Calu3 (cell line): ENCODE data around the gene CNN3. TPM values are rescaled to one million over a fixed set of nuclear protein-coding genes. Genes with fewer than 3 reads are reported as not detected.

Experiments used
- BruUV-seq: library from RNA; stranded (reverse); fragments of 400-500 nt; replicated peaks from 2 replicates; lab custom pipeline; 2021; lab: Mats Ljungman, UMichigan
- CTCF ChIA-PET: fragments of 300-600 bp; sonication (Branson Sonifier 250); formaldehyde crosslinking; loops from one replicate; lab custom pipeline; 2022; ENCODE audit warnings: antibody characterized with exemption; lab: Charles Lee
- DNase-seq: peaks from one replicate; pipeline ENCODE4 v3.0.0; 2022
- H3K27ac Mint-ChIP-seq: one replicate; pipeline ENCODE4 v1.8.0; 2022; ENCODE audit warnings: mixed read lengths; ENCODE audit not compliant: unreplicated experiment
- H3K27me3 Mint-ChIP-seq: one replicate; pipeline ENCODE4 v1.8.0; 2022; ENCODE audit warnings: mixed read lengths; ENCODE audit not compliant: unreplicated experiment
- H3K36me3 Mint-ChIP-seq: one replicate; pipeline ENCODE4 v1.8.0; 2022; ENCODE audit warnings: mild to moderate bottlenecking, moderate library complexity, mixed read lengths; ENCODE audit not compliant: insufficient read depth, unreplicated experiment
- H3K4me1 Mint-ChIP-seq: one replicate; pipeline ENCODE4 v1.8.0; 2022; ENCODE audit warnings: mild to moderate bottlenecking, low read depth, mixed read lengths; ENCODE audit not compliant: unreplicated experiment
- H3K4me3 Mint-ChIP-seq: one replicate; pipeline ENCODE4 v1.8.0; 2022; ENCODE audit warnings: mild to moderate bottlenecking, low read depth, moderate library complexity, mixed read lengths; ENCODE audit not compliant: unreplicated experiment
- H3K9me3 Mint-ChIP-seq: one replicate; pipeline ENCODE4 v1.8.0; 2022; ENCODE audit warnings: low read depth, mixed read lengths; ENCODE audit not compliant: unreplicated experiment
- intact Hi-C: fragments of 100-400 bp; cut with micrococcal nuclease; formaldehyde crosslinking; loops from one replicate; pipeline ENCODE4 v1.10.0; 2022; ENCODE audit not compliant: unreplicated experiment
- total RNA-seq: library from RNA; stranded (reverse); gene quantifications from 2 replicates; pipeline ENCODE4 v1.2.3, GENCODE V29; 2022
- TF ChIP-seq, protein P1 (sequence below): fragments of 200-600 bp; IDR thresholded peaks from one replicate; pipeline ENCODE4 v1.8.0; 2022; ENCODE audit warnings: antibody characterized with exemption; ENCODE audit not compliant: unreplicated experiment

CNN3 gene
- total RNA-seq, 1 experiment from 2014 or later = 140 TPM

DNA sequence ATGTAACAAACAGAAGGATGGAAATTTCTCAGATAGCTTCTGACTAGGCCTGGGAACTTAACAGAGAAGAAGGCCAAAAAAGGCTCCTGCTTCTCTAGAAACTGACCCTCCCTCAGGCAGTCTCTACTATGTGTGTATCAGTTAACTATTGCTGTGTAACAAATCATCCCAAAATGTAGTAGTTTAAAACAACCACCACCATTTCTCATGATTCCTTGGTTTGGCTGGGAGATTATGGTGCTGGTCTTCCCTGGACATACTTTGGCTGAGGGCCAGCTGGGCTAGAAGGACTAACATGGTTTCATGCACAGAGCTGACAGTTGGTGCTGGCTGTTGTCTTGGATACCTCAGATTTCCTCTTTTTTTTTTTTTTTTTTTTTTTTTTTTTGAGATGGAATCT, 26.2 kb upstream of the CNN3 start:
- BruUV-seq = no TSS peak
- intact Hi-C loops = no loop called here
- Mint-ChIP-seq H3K4me1 (peaks cover 18% of the 10 kb centered on the region), H3K27ac (no peak overlapping the region), H3K27me3 (no peaks in the 10 kb centered on the region), H3K9me3 (no peaks in the 10 kb centered on the region), H3K36me3 (no peaks in the 10 kb centered on the region), H3K4me3 (no peak overlapping the region)
- TF ChIP-seq, protein P1, sequence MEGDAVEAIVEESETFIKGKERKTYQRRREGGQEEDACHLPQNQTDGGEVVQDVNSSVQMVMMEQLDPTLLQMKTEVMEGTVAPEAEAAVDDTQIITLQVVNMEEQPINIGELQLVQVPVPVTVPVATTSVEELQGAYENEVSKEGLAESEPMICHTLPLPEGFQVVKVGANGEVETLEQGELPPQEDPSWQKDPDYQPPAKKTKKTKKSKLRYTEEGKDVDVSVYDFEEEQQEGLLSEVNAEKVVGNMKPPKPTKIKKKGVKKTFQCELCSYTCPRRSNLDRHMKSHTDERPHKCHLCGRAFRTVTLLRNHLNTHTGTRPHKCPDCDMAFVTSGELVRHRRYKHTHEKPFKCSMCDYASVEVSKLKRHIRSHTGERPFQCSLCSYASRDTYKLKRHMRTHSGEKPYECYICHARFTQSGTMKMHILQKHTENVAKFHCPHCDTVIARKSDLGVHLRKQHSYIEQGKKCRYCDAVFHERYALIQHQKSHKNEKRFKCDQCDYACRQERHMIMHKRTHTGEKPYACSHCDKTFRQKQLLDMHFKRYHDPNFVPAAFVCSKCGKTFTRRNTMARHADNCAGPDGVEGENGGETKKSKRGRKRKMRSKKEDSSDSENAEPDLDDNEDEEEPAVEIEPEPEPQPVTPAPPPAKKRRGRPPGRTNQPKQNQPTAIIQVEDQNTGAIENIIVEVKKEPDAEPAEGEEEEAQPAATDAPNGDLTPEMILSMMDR = no peak
- CTCF ChIA-PET = interaction anchor here (0.8 kb wide), 1 partner anchor 45 kb away, joined by 6 read pairs; no protein-coding TSS in a partner anchor
- DNase-seq = no peak

DNA sequence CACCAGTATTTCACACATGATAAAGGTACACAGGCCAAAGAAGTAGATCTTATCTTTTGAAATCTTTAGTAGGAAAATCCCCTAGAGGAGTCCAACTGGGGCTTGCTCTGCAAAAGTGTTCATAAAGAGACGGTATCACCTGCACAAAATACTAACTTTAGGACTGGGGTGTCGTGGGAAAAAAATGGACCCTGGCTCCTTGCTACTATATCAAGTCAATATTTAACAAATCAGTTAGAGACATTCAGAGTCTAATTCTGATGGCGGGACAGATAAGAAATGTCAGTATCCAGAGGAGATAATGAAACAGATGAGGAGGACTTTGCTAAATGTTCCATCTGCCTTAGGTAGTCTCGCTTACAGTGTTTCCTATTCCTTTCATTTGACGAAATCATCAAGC, 25.6 kb upstream of the CNN3 start:
- no peak overlapping the region for H3K4me3 Mint-ChIP-seq
- CTCF ChIA-PET = no interaction called here
- DNase-seq = no peak
- peaks cover 18% of the 10 kb centered on the region for H3K4me1 Mint-ChIP-seq
- H3K27ac Mint-ChIP-seq = no peak overlapping the region
- intact Hi-C loops = no loop called here
- TF ChIP-seq, protein P1 = no peak
- BruUV-seq = no TSS peak
- H3K9me3 Mint-ChIP-seq = no peaks in the 10 kb centered on the region
- no peaks in the 10 kb centered on the region for H3K27me3 Mint-ChIP-seq
- H3K36me3 Mint-ChIP-seq = no peaks in the 10 kb centered on the region

DNA sequence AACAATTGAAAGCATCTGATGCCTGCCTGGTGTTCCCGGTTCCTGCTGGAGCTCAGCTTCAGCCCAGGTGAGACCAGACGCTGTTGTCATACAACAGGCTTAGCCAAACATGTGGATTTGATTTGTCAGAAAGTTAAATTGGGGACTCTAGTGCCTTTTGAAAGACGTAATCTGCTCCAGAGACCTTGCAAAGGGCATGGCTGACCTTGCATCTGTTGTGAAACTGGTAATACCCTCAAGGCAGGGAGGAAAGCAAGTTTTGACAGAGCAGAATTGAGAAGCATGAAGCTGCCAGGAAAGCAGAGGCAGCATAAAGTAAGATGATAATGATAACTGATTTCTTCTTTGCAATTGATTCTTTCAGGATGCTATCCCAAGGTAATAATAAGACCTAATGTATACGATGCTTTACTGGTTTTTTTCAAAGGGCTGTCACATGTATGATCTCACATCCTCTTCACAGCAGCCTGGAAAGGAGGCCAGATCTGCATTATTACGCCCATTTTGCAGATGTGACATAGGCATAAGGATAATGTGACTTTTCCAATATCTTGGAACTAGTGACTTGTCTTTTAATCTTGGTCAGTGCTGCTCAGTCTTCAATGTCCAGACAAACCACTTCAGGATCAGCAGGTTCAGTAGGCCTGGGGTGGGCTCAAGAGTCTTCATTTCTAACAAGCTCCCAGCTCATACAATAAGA, 24.7 kb upstream of the CNN3 start:
- CTCF ChIA-PET = no interaction called here
- Mint-ChIP-seq H3K36me3 (no peaks in the 10 kb centered on the region), H3K27me3 (no peaks in the 10 kb centered on the region), H3K4me3 (no peak overlapping the region), H3K9me3 (no peaks in the 10 kb centered on the region), H3K4me1 (peaks cover 18% of the 10 kb centered on the region), H3K27ac (no peak overlapping the region)
- TF ChIP-seq, protein P1 = no peak
- DNase-seq = no peak
- intact Hi-C loops = no loop called here
- BruUV-seq = no TSS peak

DNA sequence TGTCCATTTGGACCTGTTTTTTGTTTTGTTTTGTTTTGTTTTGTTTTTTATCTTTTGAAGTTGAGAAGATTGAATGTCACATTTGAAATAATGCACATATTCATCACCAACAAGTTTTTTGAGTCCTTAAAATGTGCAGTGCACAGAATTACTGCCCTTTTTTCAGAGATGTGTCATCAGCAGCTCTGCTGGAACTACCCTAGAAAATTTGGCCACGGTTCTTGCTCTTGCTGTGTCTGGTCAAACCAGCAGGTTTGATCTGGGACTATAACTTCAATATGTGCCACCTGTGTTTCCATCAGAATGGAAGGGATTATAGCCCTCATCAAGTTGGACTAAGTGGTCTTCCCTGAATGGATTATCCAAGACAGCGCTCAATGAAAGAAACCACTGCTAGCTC, 24.1 kb upstream of the CNN3 start:
- Mint-ChIP-seq H3K4me3 (no peak overlapping the region), H3K4me1 (peaks cover 24% of the 10 kb centered on the region), H3K36me3 (no peaks in the 10 kb centered on the region), H3K27me3 (no peaks in the 10 kb centered on the region), H3K27ac (no peak overlapping the region), H3K9me3 (no peaks in the 10 kb centered on the region)
- BruUV-seq = no TSS peak
- DNase-seq = no peak
- intact Hi-C loops = no loop called here
- CTCF ChIA-PET = no interaction called here
- TF ChIP-seq, protein P1 = no peak
